ENCODE results near the gene PFKP.

The PFKP gene

DNA sequence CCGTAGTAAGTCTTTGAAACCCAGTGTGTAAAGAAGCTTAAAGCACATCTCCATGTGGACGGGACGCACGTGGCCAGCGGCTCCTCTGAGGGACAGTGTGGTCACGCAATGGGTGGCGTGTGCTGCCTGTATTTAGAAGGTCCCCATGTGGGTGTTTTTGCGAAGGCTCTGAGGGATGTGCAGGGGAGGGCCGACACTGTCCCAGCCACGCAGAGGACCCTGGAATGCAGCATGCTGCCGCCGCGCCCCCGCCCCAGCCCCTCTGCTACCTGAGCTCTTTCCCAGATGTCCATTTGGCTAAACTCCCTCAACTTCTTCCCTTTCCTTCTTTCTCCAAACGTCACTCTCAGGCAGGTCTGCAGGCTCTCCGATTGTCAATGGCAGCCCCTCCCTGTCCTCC lies 8.8 kb downstream of the PFKP start:
- Histone ChIP-seq H3K4me3 (ENCODE audit: low read length) (no peak overlapping the region), H3K79me2 (ENCODE audit: low read length) (no peaks in the 10 kb centered on the region), H3F3A (ENCODE audit: insufficient read depth, low read length) (no peaks in the 10 kb centered on the region), H3K27ac (ENCODE audit: low read length) (no peak overlapping the region), H3K27me3 (replicated peaks; ENCODE audit: insufficient read depth, low read length) (no peaks in the 10 kb centered on the region), H3K4me1 (ENCODE audit: low read length) (no peaks in the 10 kb centered on the region), H2AFZ (ENCODE audit: low read length) (no peak overlapping the region), H3K4me2 (ENCODE audit: low read depth, low read length) (no peak overlapping the region), H3K9ac (ENCODE audit: low read length) (no peak overlapping the region), H4K20me1 (ENCODE audit: insufficient read depth, low read length) (no peaks in the 10 kb centered on the region), H3K9me3 (replicated peaks; ENCODE audit: insufficient read depth, low read length) (no peaks in the 10 kb centered on the region), H3K9me2 (replicated peaks; ENCODE audit: insufficient read depth, low read length) (no peaks in the 10 kb centered on the region), H3K36me3 (replicated peaks; ENCODE audit: insufficient read depth, low read length) (no peaks in the 10 kb centered on the region)
- no peak for TF ChIP-seq EZH2phosphoT487 (IDR thresholded peaks at IDR 0.05; ENCODE audit: low read length)
- DNase-seq = no peak

DNA sequence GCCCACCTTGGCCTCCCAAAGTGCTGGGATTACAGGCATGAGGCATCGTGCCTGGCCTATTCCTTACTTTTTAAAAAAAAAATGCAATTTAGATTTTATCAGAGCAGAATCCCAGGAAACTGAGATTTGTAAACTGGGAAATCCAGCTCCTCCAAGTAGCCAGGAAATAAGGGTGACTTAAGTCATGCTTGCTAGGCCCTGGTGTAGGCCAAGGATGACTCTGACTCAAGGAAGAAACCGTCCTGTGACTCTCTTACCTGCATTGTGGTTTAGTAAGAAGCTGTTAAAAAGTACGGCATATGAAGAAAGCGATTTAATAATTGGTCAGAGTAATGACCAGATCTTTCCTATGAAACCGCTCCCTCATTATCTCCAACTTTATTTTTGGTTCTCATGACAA lies 10.2 kb downstream of the PFKP start:
- H3K9ac ChIP-seq (ENCODE audit: low read length) = no peak overlapping the region
- no peaks in the 10 kb centered on the region for H3K9me2 ChIP-seq (replicated peaks; ENCODE audit: insufficient read depth, low read length)
- H3K4me2 ChIP-seq (ENCODE audit: low read depth, low read length) = no peak overlapping the region
- no peaks in the 10 kb centered on the region for H3K36me3 ChIP-seq (replicated peaks; ENCODE audit: insufficient read depth, low read length)
- no peaks in the 10 kb centered on the region for H3K27me3 ChIP-seq (replicated peaks; ENCODE audit: insufficient read depth, low read length)
- H4K20me1 ChIP-seq (ENCODE audit: insufficient read depth, low read length) = no peaks in the 10 kb centered on the region
- TF ChIP-seq EZH2 (optimal IDR thresholded peaks at IDR 0.05; ENCODE audit: low read depth, low read length) (no peak), EZH2phosphoT487 (IDR thresholded peaks at IDR 0.05; ENCODE audit: low read length) (no peak)
- TF ChIP-seq, protein P1, sequence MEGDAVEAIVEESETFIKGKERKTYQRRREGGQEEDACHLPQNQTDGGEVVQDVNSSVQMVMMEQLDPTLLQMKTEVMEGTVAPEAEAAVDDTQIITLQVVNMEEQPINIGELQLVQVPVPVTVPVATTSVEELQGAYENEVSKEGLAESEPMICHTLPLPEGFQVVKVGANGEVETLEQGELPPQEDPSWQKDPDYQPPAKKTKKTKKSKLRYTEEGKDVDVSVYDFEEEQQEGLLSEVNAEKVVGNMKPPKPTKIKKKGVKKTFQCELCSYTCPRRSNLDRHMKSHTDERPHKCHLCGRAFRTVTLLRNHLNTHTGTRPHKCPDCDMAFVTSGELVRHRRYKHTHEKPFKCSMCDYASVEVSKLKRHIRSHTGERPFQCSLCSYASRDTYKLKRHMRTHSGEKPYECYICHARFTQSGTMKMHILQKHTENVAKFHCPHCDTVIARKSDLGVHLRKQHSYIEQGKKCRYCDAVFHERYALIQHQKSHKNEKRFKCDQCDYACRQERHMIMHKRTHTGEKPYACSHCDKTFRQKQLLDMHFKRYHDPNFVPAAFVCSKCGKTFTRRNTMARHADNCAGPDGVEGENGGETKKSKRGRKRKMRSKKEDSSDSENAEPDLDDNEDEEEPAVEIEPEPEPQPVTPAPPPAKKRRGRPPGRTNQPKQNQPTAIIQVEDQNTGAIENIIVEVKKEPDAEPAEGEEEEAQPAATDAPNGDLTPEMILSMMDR (IDR thresholded peaks at IDR 0.05; ENCODE audit: low read length) = no peak
- H3K79me2 ChIP-seq (ENCODE audit: low read length) = no peaks in the 10 kb centered on the region
- H3K27ac ChIP-seq (ENCODE audit: low read length) = no peak overlapping the region
- no peak for DNase-seq
- H3K9me3 ChIP-seq (replicated peaks; ENCODE audit: insufficient read depth, low read length) = no peaks in the 10 kb centered on the region
- H2AFZ ChIP-seq (ENCODE audit: low read length) = no peak overlapping the region
- H3K4me1 ChIP-seq (ENCODE audit: low read length) = no peaks in the 10 kb centered on the region
- H3K4me3 ChIP-seq (ENCODE audit: low read length) = no peak overlapping the region
- no peaks in the 10 kb centered on the region for H3F3A ChIP-seq (ENCODE audit: insufficient read depth, low read length)

DNA sequence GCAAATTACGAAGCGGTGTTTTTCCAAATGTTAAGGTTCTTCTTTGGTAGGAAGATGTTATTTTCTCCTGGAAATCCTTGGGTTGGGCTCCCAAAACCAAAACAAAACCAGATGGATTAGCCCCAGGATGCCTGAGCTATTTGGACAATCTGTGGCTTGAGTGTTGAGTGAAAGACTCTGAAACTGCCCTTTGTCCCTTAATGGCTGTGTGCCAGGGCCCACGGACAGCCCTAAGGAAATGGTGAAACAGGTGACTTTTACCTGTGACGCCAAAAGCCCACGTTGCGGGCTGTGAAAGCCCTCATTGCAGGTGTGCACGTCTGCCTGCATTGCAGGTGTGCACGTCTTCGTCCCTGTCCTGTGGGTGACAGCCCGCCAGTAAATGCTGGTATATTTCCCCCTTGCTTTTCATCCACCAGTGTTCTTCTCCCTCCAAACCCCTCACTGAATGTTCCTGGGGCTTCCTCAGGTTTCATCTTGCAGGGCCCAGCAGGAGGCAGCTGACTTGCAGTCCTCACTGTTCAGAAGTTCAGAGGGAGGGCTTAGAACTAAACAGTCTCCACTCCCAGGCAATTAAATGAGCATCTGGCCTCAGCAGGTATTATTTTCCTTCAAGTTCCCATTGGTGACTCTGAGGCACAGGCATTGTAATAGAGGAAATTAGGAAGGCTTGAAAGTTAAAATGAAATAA lies 10.7 kb downstream of the PFKP start:
- H3K36me3 ChIP-seq (replicated peaks; ENCODE audit: insufficient read depth, low read length) = no peaks in the 10 kb centered on the region
- H3K4me2 ChIP-seq (ENCODE audit: low read depth, low read length) = no peak overlapping the region
- no peaks in the 10 kb centered on the region for H3K9me2 ChIP-seq (replicated peaks; ENCODE audit: insufficient read depth, low read length)
- TF ChIP-seq EZH2 (optimal IDR thresholded peaks at IDR 0.05; ENCODE audit: low read depth, low read length) (no peak), EZH2phosphoT487 (IDR thresholded peaks at IDR 0.05; ENCODE audit: low read length) (no peak)
- TF ChIP-seq, protein P1 (IDR thresholded peaks at IDR 0.05; ENCODE audit: low read length) = no peak
- no peak overlapping the region for H2AFZ ChIP-seq (ENCODE audit: low read length)
- H3K79me2 ChIP-seq (ENCODE audit: low read length) = no peaks in the 10 kb centered on the region
- DNase-seq = no peak
- no peaks in the 10 kb centered on the region for H4K20me1 ChIP-seq (ENCODE audit: insufficient read depth, low read length)
- no peaks in the 10 kb centered on the region for H3F3A ChIP-seq (ENCODE audit: insufficient read depth, low read length)
- H3K27me3 ChIP-seq (replicated peaks; ENCODE audit: insufficient read depth, low read length) = no peaks in the 10 kb centered on the region
- H3K27ac ChIP-seq (ENCODE audit: low read length) = no peak overlapping the region
- H3K4me3 ChIP-seq (ENCODE audit: low read length) = no peak overlapping the region
- H3K9ac ChIP-seq (ENCODE audit: low read length) = no peak overlapping the region
- H3K9me3 ChIP-seq (replicated peaks; ENCODE audit: insufficient read depth, low read length) = no peaks in the 10 kb centered on the region
- no peaks in the 10 kb centered on the region for H3K4me1 ChIP-seq (ENCODE audit: low read length)

DNA sequence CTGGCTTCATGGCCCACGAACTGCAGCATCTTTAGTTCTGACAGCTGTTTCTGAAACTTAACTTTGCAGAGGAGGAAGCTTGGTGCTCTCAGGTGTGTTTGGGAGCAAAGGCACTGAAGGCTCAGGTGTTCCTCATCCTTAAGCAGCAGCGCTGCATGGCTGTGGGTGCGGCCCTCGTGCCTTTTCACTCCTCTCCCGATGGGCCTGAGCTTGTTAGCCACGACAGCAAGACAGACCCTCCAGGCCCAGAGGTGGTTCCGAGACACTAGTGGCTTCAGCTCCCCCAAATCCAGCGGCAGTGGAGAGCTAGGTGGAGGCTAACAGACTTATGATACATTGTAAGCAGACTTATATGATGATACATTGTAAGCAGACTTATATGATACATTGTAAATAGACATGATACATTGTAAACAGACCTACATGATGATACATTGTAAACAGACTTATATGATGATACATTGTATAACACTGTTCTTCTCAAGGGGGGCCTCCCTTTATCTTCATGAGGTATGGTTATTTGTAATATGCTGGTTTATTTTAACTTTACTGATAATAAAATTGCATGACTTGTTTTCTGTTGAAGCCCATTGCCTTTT lies 14.1 kb downstream of the PFKP start:
- Histone ChIP-seq H3K27ac (ENCODE audit: low read length) (no peak overlapping the region), H3K9me3 (replicated peaks; ENCODE audit: insufficient read depth, low read length) (no peaks in the 10 kb centered on the region), H3K36me3 (replicated peaks; ENCODE audit: insufficient read depth, low read length) (no peaks in the 10 kb centered on the region), H2AFZ (ENCODE audit: low read length) (no peak overlapping the region), H3K27me3 (replicated peaks; ENCODE audit: insufficient read depth, low read length) (no peaks in the 10 kb centered on the region), H3K4me1 (ENCODE audit: low read length) (no peaks in the 10 kb centered on the region), H3K9ac (ENCODE audit: low read length) (no peak overlapping the region), H3K79me2 (ENCODE audit: low read length) (no peaks in the 10 kb centered on the region), H3K9me2 (replicated peaks; ENCODE audit: insufficient read depth, low read length) (no peaks in the 10 kb centered on the region), H3F3A (ENCODE audit: insufficient read depth, low read length) (no peaks in the 10 kb centered on the region), H4K20me1 (ENCODE audit: insufficient read depth, low read length) (no peaks in the 10 kb centered on the region), H3K4me2 (ENCODE audit: low read depth, low read length) (no peak overlapping the region), H3K4me3 (ENCODE audit: low read length) (no peak overlapping the region)
- DNase-seq = no peak
- TF ChIP-seq EZH2phosphoT487 (IDR thresholded peaks at IDR 0.05; ENCODE audit: low read length) (no peak), EZH2 (optimal IDR thresholded peaks at IDR 0.05; ENCODE audit: low read depth, low read length) (no peak)
- TF ChIP-seq, protein P1 (IDR thresholded peaks at IDR 0.05; ENCODE audit: low read length) = no peak

All from MM.1S (cell line).